GM18499 (cell line): ENCODE measurements around the gene C2orf92.

Experiments used
- ATAC-seq: cut with Tn5 transposase; IDR thresholded peaks from one replicate; pipeline ENCODE4 v1.9.1; 2021; ENCODE audit warnings: moderate number of reproducible peaks; ENCODE audit not compliant: insufficient read depth, unreplicated experiment

C2orf92 gene

DNA sequence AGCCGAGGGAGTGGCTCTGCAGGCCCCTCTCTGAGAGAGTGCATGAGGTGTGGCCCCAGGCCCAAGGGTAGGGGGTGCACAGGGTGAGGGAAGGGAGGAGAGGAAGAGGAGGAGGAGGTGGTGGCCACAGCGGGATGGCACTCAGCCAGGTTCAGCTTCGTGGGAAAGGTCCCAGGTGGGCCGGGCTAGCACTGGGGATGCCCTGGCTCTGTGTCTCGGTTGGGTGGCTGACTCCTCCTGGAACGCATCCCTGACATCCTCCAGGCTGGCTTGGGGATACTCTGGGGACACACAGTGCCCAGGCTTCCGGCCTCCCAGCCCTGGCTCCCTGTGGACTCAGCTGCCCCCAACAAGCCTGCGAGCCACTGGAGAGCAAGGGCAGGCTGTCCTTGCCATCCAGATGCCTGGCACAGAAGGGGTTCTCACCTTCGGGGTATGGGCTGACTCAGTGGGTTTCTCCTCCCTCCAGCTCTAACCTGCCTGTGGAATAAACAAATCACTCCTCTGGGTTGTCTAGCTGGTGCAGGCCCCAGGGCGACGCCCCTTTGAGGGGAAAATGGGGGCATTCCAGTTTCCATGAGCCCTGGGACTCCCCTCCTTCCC lies 43.3 kb downstream of the C2orf92 start:
- ATAC-seq = no peak

DNA sequence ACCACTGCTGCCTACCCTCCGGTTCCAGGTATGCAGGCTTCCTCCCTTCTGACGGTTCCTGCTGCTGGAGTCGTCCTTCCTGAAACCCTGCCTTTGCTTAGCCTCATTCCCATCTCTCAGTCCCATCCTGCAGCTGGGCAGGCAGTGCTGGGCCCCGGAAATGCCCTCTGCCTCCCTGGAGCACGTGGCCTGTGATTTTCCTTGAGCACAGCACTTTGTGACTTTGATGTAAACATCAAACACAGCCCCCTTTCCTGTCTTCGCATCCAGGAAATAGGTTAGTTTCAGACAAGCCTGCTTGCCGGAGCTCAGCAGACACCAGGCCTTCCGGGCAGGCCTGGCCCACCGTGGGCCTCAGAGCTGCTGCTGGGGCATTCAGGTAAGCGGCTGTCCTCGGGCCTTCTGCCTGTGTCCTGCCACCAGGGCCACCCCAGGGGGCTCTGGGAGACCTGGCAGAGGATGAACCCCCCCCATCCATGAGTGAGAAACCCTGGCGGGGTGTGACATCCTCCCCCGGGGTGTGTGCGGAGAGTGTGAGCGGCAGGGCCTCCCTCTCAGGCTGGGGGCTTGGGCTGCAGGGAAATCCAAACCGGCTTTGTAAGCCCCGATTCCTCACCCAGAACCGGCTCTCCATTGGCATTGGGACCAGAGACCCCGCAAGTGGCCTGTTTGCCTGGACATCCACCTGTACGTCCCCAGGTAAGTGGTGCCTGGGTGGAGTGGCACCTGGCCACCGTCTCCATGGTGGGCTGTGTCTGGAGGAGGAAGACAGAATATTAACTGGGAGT lies 44.0 kb downstream of the C2orf92 start, which contains the start of gene ZAP70:
TSS of gene ZAP70 (plus strand) at position 281 of the 788 bp plus-strand sequence. CDS start 10,461 bp downstream, outside the sequence.
- no peak for ATAC-seq

DNA sequence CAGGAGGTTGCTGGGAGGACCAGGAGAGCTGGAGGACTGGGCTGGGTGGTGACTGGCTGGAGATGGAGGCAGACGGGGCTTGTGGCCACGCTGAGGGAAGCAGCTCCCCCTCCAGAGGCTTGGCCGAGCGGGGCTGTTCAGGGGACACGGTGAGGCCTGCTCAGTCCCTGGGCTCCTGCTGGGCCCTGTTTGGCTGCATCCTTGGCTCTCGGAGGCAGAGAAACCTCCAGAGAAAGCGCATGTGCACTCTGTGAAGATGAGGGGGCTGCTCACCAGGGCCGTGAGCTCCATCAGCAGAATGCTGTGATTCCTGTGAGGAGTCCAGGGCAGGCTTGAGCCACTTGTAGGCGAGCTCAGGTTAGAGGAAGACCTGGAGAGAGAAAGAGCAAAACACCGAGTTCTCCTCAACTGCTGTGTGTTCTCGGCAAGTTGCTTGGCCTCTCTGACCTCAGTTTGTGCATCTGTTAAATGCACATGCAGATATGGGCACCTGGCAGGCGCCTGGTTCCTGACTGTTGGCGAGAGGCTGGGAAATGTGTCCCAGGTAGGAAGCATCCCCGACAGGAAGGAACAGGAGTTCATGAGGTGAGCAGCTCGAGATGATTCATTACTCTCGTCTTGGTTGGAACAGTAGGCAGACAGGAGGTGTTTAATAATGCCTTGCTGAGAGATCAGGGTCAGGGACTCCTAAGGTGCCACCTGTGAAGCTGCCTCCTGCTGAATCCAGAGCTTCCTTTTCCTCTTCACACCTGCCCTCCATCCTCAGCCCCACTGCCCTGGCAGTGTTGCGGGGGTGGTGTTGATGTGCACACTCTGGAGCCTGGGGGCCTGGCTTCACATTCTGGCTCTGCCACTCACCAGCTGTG lies 44.8 kb downstream of the C2orf92 start:
- no peak for ATAC-seq

DNA sequence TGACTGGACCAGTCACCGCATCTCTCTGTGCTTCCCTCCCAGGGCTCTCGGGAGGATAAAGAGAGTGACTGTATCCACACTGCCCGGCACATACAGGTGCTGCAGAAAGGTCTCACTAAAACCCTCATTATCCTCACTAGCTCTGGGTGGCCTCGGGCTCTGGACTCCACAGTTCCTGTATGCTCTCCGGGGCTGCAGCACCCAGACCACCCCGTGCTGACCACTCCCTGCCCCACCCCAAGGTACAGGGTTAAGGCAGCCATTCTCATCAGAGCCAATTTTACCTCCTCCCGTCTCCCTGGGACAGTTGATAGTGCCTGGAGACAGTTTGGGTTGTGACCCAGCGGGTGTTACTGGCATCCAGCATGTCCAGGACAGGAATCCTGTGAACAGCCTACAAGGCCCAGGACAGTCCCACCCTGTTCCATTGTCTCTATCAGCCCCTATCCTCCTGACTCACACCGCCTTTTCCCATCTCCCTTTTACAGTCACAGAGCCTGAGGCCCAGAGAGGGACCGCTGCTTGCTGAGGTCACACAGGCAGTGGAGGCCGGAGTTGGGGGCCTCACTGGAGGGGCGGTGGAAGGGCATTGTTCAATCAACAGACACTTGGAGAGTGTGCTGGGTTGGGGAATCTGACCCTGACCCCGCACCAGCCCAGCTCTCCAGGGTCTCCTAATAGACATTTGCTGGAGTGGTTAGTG lies 45.6 kb downstream of the C2orf92 start:
- ATAC-seq = no peak

DNA sequence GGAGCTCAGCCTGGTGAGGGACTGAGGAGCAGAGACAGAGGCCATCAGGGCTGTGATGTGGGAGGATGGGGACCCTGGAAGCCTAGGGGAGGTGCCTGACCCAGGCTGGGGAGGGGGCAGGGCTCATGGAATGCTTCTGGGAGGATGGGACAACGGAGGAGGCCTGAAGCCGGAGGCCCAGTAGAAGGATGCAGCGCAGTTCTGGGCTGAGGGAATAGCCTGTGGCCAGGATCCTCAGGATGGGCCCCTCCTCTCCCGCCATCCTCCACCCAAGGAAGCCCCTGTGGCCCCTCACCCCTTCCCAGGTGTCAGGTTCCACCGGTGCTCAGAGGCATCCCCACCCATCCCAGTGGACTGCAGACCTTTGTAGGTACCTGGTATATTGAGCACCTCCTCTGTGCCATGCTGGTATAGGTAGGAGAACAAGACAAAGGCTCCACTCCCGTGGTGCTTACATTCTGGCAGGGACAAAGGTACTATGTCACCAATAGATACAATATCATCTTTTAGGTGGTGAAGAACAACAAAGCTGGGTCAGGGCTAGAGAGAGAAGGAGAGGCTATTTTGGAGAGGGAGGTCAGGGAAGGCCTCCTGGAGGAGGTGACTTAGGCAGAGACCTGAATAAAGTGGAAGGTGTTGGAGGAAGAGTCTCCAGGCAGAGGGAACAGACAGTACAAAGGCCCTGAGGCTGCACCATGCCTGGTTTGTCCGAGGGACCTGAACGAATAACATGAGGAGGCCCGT lies 46.6 kb downstream of the C2orf92 start:
- no peak for ATAC-seq

DNA sequence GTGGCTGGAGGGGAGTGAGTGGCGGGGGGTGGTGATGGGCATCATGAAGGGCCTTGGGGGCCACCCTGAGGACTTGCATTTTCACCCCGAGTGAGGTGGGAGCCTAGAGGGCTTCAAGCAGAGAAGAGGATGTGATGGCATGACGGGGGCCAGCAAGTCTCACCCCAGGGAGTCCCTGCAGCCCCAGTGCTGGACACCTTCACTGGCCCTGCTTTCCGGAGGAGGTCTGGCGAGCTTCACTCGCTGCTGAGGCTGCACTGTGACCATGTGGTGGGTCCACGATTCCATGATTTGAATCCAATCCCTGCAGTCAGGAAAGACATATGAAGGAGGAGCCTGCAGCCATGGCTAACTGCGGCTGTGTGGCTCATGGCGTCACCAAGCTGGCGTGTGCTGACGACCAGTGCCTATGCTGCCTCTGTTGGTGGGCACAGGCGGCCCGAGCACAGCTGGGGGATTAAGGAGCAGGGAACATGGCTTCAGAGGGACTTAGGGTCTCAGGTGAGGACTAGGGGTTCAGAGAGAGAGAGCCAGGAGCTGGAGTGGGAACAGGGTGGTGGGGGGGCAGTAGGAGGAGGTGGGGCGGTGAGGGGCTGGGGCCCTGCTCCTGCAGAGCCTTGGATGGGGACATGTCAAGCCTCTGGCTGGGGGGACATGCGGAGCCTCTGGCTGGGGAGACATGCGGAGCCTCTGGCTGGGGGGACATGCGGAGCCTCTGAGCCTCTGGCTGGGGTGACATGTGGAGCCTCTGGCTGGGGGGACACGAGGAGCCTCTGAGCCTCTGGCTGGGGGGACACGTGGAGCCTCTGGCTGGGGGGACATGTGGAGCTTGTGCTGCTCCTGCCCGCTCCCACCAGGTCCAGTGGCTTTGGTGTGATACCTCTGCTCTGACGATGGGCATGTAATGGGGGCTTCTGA lies 47.4 kb downstream of the C2orf92 start:
- ATAC-seq = no peak

DNA sequence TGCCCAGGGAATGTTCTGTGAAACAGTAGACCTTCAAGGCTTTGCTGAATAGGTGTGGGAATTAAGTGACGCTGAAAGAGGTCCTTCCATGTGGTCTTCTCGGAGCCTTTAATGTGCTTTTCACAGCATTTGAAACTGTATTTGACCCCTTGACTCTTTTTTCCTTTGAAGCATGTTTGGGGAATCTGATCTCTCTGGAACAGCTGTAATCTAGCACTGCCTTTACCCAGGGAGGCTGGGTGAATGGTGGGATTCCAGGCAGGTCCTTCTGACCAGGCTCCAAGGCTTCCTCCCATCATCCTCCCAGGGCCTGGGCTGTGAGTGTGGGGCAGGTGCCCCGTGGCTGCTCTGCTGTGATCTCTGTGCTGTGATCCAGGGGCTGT lies 48.1 kb downstream of the C2orf92 start:
- ATAC-seq = no peak

DNA sequence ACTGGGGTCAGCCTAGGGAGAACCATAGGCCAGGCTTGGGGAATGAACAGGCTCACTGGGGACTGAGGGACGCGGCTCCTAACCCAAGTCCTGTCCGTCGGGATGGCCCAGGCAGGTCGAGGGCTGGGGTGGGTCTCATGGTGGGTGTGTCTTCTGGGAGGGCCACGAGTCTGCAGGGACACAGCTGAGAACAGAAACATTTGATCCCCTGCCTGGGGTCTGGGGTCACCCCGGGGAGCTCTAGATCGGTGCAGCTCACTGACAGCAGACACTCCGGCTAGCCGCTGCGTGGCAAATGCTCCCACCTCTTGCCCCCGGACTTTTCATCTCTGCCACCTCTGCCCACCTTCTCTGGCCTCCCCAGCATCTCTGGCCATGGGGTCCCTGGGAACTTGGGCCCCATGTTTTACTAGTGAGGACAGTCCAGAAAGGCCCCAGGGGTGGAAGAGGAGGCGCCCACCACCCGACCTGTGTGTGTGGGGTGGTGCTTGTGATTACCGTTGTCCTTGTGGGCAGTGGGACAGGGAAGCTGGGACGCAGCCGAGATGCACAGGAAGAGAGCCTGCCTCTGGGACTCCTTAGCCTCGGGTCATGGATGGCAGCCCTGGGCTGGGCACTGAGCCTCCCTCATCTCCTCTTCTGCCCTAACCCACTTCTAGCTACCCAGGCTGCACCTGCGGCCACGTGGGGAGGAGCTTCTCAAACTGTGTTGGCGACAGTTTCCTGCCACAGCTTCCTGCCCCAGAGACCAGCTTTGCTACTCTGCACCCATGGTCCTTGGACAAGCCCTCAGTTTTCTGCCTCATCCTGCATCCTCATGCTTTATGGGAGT lies 48.8 kb downstream of the C2orf92 start:
- ATAC-seq = no peak

DNA sequence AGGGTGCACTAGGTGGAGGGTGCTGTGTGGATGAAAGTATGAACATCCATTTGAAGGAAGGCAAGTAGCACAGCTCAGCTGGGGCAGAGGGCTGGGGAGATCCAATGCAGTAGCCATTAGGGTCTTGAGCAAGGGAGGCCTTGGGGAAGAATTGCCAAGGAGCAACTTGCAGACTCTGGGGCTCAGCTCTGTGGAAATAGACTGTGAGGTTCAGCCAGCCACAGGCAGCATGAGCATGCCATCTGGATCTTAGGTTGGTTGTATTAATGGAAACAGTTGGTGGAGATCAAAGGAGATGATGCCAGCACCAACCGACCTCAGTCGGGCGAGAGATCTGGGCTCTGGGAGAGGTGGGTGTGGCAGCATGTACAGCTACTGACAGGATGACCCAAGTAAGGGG lies 49.4 kb downstream of the C2orf92 start:
- no peak for ATAC-seq

DNA sequence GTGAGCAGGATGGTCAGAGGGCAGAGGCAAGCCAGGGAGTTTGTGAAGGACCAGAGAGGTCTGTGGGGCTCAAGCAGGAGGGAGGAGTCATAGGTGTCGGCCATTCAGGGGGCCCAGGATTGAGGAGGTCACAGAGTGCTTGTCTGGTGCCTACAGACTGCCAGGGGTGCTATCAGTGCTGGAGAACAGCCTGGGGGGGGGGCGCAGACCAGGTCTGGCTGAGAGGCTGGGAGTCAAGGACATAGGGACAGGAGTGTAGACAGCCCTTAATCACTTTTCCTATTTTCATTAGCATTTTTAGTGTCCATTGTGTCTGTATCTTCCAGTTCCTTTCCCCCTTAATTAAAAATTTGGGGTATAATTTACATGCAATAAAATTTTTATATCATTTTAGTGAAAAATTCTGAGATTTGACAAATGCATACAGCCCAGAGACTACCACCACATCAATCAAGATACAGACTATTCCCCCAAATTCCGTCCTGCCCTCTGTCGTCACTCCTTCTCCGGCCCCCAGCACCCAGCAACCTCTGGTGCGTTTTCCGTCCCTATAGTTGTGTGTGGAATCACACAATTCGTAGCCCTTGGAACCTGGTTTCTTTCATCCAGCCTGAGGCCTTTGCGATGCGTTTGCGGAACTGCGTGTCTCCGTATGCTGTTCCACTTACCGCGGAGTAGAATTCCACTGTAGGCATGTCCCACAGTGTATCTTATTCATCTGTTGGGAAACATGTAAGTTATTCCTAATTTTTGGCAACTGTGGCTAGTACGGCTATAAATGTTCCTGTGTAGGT lies 50.0 kb downstream of the C2orf92 start:
- no peak for ATAC-seq

DNA sequence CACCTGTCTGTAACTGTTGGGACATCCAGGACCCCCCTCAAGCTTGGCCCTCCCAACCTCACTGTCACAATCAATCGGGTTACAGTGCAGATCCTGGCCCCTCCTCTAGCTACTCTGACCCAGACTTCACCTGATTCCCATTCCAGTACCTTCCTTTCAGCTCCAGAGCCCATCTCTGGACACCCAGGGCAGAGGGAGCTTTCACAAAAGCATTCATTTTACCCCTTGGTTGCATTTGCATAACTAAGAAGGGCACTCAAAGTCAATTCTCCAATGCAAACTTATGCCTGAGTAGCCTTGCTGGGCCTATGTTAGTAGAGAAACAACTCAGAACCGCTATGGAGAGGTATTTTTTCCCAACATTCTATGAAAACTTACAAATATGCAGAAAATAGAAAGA lies 51.2 kb downstream of the C2orf92 start:
- ATAC-seq = no peak

DNA sequence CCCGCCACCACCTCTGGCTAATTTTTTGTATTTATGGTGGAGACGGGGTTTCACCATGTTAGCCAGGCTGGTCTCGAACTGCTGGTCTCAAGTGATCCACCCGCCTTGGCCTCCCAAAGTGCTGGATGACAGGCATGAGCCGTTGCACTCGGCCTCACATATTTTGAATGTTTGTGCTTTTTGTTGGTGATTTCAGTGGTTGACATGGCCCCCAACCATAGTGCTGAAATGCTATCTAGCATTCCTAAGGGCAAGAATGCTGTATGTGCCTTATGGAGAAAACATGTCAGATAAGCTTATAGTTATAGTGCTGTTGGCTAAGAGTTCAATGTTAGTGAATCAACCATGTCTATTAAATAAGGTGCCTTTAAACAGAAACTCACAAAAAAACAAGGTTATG lies 52.7 kb downstream of the C2orf92 start:
- no peak for ATAC-seq

DNA sequence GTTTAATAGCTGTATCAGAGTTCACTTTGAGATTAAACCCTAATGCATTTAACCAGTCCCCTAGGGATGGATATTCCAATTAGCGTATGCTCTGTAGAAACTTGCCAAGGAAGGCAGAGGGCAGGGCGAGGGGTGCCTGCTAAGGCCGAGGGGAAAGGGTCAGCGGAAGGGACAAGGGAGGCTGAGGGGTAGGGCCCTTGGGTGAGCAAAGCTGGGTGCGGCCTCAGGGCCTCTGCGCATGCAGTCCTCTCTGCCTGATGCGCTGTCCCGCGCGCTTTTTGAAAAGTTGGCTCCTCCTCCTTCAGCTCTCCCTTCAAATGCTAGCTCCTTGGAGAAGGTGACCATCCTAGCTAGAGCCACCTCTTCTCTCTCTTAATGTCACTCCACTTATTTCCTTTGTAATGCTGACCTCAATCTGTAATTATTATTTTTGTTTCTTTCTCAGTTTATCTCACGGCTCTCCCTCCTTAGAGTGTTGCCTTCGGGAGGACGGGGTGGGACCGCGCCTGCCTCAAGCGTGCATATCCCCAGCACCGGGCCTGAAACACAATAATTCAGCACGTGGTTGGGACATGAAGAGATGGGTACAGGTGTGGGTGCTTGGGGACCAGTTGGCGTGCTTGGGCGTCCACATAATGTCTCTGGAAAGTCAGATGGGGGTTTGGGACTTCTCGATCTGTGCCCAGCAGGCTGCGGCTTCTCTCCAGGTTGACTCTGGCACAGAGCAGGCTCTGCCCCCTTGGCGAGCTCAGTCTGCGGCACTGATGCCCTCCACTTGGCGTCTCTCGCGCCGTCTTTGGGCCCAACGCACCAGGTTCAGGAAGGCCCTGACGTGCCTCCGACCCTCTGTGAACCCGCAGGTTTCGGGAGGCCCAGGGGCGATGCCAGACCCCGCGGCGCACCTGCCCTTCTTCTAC lies 53.9 kb downstream of the C2orf92 start:
- ATAC-seq = no peak

DNA sequence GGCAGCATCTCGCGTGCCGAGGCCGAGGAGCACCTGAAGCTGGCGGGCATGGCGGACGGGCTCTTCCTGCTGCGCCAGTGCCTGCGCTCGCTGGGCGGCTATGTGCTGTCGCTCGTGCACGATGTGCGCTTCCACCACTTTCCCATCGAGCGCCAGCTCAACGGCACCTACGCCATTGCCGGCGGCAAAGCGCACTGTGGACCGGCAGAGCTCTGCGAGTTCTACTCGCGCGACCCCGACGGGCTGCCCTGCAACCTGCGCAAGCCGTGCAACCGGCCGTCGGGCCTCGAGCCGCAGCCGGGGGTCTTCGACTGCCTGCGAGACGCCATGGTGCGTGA lies 54.5 kb downstream of the C2orf92 start:
- no peak for ATAC-seq

DNA sequence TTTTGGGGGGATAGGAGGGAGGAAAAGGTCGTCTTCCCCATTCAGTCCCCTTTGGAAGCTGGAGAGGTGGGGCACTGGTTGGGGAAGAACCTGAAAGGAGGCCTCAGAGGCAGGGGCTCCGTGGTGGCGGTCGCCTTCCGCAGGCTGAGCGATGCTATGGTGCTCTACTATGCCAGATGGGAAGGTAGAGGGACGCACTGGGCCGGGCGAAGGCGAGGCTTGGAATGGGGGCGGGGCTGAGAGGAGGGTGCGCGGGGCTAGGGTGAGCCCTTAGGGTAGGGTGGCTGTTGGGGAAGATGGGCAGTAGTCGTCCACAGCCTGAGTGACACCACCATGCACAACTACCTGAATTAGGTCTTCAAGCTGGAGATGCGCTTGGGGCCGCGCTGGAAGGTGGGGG lies 55.0 kb downstream of the C2orf92 start:
- ATAC-seq = no peak

DNA sequence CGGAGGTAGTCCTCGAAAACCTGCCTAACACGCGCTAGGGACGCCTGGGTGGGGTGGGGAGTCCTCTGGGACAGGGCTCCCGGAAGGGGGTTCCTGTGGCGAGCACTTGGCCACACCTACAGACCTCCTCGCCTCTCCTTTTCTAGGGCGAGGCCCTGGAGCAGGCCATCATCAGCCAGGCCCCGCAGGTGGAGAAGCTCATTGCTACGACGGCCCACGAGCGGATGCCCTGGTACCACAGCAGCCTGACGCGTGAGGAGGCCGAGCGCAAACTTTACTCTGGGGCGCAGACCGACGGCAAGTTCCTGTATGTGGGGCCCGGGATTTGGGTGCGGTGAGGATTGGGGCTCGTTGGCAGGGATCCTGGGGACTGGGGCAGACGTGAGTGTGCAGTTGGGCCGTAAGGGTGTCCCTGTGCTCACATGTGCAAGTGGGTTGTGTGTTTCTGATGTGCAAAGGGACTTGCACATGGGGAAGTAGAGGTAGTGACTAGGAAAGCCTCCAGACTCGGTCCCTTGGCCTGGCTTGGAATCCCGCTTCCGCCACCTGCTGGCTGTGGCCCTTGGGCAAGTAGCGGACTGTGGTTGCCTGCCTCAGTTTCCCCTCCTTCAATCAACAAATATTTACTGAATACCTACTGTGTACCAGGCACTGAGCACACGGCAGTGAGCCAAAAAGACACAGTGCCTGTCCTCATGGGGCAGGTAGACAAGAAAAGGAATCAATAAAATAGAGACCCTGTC lies 55.6 kb downstream of the C2orf92 start:
- no peak for ATAC-seq
